Kidney glomerular epithelial cell (primary cell): ENCODE results near the gene MAG.
"Not testable (repeated sequence)": the region's sequence is repeated elsewhere in the genome, so short reads cannot be mapped to it uniquely, and the experiment has no call there.

Experiments used
- DNase-seq: peaks from one replicate; lab custom pipeline; 2025; lab: John Stamatoyannopoulos, UW

MAG gene

GRCh38 chr19:35346193-35347052, 54.5 kb downstream of the MAG start:
- DNase-seq = no peak

- DNase-seq = no peak
These were observed 55.4 kb downstream of the MAG start, which contains the start of gene FFAR1 for GRCh38 chr19:35347171-35347929. TSS of gene FFAR1 (plus strand) at chr19:35347902. CDS start at chr19:35351552, 3,650 bp downstream.

DNA sequence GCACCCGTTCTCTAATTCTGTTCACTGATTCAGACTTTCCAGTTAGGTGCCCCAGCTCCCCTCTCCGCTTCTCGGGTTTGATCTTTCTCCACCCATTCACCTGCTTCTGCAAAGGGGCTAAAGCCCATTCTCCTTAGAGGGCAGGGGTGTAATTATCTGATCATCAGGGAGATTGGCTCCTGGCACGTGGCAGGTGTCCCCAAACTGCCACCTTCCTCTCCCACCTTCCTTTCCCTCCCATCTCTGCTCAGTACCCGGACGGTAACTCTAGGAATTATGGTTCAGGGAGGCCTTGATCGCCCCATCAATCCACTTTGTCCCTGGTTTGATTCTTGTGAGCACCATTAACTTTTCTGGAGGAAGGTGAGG, 56.0 kb downstream of the MAG start:
- no peak for DNase-seq

GRCh38 chr19:35348911-35349611, 57.1 kb downstream of the MAG start:
- no peak for DNase-seq

DNA sequence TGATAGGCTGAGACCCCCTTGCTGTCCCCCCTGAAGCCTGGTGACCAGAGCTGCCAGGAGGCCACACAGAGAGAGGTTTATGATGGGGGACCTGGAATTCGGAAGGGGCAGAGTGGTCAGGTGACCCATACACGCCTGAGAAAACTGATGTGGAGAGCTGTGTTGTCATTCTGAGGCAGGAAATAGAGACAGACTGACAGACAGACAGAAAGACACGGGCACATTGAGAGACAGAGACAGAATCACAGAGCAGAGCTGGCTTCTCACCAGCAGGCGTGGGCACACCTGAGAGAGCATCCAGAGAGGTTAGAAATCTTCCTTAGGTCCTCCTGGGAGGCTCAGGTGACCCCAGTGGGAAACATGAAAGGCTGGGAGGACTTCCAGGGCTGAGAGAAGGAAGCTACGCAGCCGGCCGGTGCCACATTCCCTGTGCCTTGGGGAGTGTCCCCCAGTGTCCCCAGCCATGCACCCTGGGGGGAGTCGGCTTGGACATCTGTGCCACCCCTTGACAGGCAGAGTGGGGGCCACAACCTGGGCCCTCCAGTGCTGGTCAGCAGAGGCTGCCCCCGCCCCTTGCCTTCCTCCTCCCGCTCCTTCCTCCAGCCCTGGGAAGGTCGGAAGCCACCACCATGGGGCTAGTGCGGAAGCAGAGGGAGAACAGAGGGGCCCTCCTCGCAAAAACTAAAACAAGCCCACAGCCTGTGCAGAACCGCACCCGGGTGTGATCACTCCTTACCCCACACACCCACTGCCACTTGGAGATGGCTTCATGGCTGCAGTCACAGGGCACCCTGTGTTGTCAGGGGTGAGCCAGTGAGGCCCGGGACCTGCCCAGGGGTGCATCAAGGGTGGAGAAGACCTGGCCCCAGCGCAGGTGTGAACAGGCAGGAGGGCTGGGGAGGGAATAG, 57.9 kb downstream of the MAG start:
- DNase-seq = no peak

DNA sequence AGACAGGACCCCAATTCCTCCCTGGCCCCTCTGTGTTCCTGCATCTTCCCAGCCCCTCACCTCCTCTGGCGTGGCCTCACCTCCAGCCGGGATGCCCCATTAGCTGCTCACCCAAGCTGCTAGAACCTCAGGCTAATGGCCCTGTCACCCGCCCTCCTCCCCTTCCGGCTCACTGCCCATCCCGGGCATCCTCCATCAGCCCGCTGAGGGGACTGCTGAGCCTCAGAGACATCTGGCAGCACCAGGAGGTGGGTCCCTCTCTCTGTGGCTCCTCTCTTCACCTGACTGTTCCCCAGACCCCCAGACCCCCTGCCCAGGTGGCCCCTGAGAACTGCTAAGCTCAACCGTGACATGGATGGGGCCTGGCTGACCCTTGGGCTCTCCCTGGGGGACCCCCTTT, 58.6 kb downstream of the MAG start:
- DNase-seq = no peak

DNA sequence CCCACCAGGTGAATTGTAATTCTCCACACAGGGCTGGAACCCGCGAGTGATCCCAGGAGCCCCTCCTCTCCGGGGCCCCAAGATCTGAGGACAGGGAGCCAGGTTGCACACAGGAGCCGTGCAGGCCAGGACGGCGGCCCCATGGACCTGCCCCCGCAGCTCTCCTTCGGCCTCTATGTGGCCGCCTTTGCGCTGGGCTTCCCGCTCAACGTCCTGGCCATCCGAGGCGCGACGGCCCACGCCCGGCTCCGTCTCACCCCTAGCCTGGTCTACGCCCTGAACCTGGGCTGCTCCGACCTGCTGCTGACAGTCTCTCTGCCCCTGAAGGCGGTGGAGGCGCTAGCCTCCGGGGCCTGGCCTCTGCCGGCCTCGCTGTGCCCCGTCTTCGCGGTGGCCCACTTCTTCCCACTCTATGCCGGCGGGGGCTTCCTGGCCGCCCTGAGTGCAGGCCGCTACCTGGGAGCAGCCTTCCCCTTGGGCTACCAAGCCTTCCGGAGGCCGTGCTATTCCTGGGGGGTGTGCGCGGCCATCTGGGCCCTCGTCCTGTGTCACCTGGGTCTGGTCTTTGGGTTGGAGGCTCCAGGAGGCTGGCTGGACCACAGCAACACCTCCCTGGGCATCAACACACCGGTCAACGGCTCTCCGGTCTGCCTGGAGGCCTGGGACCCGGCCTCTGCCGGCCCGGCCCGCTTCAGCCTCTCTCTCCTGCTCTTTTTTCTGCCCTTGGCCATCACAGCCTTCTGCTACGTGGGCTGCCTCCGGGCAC, 59.6 kb downstream of the MAG start:
- no peak for DNase-seq

- no peak for DNase-seq
These were observed 60.2 kb downstream of the MAG start for GRCh38 chr19:35352177-35352447.

DNA sequence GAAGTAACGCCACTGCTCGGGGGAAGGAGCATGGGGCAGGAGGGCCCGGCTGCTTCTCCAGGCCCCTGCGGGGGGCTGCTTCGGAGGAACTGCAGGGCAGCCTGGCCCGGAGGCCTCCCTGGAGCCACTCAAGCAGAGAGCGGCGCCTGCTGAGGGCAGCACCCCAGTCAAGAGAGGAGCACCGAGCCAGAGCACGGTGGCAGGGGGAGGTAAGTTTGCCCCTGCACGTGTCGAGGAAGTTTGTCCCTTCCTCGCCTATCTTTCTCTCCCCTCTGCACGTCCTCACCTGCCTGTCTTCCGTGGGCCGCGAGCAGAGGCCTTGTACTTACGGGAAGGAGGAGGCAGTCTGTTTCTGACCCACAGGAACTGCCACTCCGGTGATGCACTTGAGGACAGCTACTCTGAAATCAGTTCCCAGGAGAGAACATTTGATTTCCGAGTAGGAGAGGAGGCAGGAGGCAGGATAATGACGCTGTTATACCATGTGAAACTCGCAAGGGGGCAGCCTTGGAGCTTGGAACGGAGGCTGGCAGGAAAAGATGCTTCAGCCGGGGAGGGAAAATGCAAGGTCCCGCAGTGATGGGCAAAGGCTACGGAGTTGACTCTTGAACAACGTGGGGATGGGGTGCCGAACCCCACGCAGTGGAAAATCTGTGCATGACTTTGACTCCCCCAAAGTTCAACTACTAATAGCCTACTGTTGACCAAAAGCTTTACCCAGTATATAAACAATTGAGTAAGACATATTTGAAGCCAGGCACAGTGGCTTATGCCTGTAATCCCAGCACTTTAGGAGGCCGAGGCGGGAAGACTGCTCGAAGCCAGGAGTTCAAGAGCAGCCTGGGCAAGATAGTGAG, 60.7 kb downstream of the MAG start:
- peak; percentile 44 for DNase-seq

DNA sequence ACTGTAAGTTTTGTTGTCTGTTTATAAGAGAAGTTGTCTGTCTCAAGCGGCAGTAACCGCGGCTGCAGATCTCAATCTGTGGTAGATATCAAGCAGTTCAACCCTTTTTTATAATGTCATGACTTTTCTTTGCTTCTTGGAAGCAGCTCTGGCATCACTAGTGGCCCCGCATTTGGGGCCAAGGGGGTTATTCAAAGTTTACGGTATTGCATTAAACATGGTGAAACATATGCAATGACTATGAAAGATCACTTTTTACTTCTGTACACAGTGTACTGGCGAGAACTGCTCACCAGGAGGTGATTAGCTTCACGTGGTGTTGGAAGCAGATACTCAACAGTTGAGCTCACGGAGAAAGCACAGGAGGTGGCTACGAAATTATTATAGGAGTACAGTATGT, 61.7 kb downstream of the MAG start:
- DNase-seq = no peak

DNA sequence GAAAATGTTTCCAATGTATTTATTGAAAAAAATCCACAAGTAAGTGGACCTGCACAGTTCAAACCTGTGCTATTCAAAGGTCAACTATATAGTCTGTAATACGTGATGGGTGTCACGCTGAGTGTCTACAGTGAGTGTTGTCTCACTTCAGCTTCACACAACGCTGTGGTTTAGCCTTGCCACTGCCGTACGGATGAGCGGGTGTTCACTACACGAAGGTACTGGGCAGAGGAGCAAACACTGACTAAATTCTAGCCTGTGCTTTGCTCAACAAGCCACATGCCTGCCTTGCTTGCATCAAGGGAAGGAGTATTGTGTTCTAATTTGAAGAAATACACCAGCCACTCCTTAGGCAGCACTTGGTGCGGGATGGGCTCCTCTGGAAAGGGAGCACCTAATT, 62.9 kb downstream of the MAG start:
- DNase-seq = no peak

DNA sequence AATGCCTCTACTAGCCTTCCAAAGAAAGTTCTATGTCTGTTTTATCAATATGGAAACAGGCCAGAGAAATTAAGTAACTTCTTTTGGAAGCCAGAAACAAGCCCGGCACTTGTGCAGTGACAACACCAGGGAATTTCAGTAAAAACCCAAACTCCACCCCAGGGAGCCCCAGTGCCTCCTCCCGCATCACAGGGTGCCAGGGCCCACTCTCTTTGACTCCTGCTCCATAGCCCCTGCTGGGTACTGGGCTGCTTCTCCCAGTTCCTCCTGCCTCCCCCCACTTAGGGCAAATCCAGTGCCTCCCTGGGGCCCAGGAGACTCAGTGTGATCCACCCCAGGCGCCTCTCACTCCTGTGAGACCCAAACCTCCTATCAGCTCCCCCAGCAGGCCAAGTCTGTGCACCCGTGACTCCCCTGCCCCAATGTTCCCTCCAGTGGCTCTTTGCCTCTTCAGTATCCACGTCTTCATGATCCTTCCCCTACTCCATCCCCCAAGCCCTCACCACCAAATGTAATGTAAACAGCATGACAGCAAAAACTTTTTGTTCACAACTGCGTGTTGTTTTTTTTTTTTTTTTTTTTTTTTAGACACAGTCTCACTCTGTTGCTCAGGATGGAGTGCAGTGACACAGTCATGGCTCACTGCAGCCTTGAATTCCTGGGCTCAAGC, 64.0 kb downstream of the MAG start:
- DNase-seq = no peak

GRCh38 chr19:35357867-35358573, 66.1 kb downstream of the MAG start, which contains the start of gene FFAR3:
TSS of gene FFAR3 (plus strand) at chr19:35358460. CDS start at chr19:35358891, 431 bp downstream.
- no peak for DNase-seq

- DNase-seq = not testable (repeated sequence)
These were observed 66.9 kb downstream of the MAG start for GRCh38 chr19:35358834-35359233.

- DNase-seq = not testable (repeated sequence)
These were observed 67.4 kb downstream of the MAG start for GRCh38 chr19:35359395-35359794.

- not testable (repeated sequence) for DNase-seq
These were observed 68.1 kb downstream of the MAG start for GRCh38 chr19:35360081-35360480.

DNA sequence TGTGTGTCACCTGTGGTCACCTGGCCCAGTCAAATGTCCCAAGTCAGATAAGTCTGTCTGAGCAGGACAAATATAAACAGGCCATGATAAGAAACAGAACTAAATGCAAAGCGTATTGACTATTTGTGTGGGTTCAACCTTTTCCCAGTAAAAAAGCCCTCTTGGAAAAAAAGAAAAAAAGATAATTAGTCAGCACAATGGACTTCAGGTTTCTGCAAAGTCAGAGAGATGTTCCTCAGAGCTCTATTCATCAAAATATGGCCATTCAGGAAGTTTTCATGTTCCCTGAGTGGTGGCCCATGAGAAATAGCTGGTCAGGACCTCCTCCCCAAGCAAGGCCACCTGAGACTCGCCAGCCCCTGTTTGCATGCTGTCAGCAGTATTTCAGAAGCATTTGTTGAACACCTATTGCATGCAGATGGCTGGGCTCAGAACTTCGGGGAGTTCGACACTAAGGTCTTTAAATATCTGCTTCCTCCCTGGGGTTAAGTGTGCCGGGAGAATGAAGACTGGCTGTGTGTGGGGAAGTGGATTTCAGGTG, 69.0 kb downstream of the MAG start:
- no peak for DNase-seq

DNA sequence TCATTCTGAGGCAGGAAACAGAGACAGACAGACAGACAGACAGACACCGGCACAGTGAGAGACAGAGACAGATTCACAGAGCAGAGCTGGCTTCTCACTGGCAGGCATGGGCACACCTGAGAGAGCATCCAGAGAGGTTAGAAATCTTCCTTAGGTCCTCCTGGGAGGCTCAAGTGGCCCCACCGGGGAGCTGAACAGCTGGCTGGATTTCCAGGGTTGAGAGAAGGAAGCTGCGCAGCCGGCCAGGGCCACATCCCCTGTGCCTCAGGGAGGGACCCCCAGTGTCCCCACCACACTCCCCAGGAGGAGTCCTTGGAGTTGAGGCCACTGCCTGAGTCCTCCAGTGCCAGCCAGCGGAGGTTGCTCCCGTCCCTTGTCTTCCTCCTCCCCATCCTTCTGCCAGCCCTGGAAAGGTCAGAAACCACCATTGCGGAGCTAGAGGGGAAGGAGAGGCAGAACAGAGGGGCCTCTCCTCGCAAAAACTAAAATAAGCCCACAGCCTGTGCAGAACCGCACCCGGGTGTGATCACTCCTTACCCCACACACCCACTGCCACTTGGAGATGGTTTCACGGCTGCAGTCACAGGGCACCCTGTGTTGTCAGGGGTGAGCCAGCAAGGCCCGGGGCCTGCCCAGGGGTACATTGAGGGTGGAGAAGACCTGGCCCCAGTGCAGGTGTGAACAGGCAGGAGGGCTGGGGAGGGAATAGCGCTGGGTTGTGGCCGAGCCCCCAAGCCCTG, 70.5 kb downstream of the MAG start:
- no peak for DNase-seq
